Activated naive CD4-positive, alpha-beta T cell treated with Interleukin-2 at 50 U/mL for 16 hours (primary cell): Measurements from ENCODE around the gene RFX2.

ENCODE experiments used
- DNase-seq: peaks from one replicate; pipeline ENCODE4 v3.0.0-alpha.2; 2020

RFX2 gene

GRCh38 chr19:5950741-5951140 lies 159.6 kb downstream of the RFX2 start:
- no peak for DNase-seq

GRCh38 chr19:5949792-5950305 lies 160.5 kb downstream of the RFX2 start:
- peak; percentile 40 for DNase-seq

- peak; percentile 19 for DNase-seq
Measured at GRCh38 chr19:5948752-5949564, 161.3 kb downstream of the RFX2 start.

- no peak for DNase-seq
Measured at GRCh38 chr19:5947435-5947834, 162.9 kb downstream of the RFX2 start.

GRCh38 chr19:5943623-5944022 lies 166.7 kb downstream of the RFX2 start:
- DNase-seq = no peak
